ENCODE data around the gene KRTAP22-2. TPM values are rescaled to one million over a fixed set of nuclear protein-coding genes. Genes with fewer than 3 reads are reported as not detected.

The KRTAP22-2 gene
- total RNA-seq, 4 donors from 2014 or later = not detected

- no peaks in the 10 kb centered on the region for H3K27me3 ChIP-seq
- peaks cover 0 to 8% (median 0%) of the 10 kb centered on the region in 4 donors for H3K9me3 ChIP-seq
- no peak overlapping the region for H3K27ac ChIP-seq
- DNase-seq (ENCODE audit: low spot score in 2 of 2) = peak in 1 of 2 donors; percentile 16
- H3K4me3 ChIP-seq = no peak overlapping the region
- H3K36me3 ChIP-seq = no peaks in the 10 kb centered on the region
- 65 to 77% methylated on average over 3 to 4 of the region's 4 CpGs for WGBS, 2 donors
- no peaks in the 10 kb centered on the region for H3K4me1 ChIP-seq
- no peak for TF ChIP-seq POLR2A (IDR thresholded peaks at IDR 0.05)
- TF ChIP-seq EP300 (IDR thresholded peaks at IDR 0.05) = no peak
- TF ChIP-seq, protein P1, sequence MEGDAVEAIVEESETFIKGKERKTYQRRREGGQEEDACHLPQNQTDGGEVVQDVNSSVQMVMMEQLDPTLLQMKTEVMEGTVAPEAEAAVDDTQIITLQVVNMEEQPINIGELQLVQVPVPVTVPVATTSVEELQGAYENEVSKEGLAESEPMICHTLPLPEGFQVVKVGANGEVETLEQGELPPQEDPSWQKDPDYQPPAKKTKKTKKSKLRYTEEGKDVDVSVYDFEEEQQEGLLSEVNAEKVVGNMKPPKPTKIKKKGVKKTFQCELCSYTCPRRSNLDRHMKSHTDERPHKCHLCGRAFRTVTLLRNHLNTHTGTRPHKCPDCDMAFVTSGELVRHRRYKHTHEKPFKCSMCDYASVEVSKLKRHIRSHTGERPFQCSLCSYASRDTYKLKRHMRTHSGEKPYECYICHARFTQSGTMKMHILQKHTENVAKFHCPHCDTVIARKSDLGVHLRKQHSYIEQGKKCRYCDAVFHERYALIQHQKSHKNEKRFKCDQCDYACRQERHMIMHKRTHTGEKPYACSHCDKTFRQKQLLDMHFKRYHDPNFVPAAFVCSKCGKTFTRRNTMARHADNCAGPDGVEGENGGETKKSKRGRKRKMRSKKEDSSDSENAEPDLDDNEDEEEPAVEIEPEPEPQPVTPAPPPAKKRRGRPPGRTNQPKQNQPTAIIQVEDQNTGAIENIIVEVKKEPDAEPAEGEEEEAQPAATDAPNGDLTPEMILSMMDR (IDR thresholded peaks at IDR 0.05) = no peak
These were observed 35.4 kb upstream of the KRTAP22-2 start for GRCh38 chr21:30625449-30626165.

- no peak for TF ChIP-seq EP300 (IDR thresholded peaks at IDR 0.05)
- TF ChIP-seq, protein P1 (IDR thresholded peaks at IDR 0.05) = no peak
- TF ChIP-seq POLR2A (IDR thresholded peaks at IDR 0.05) = no peak
These were observed 33.2 kb upstream of the KRTAP22-2 start for GRCh38 chr21:30623362-30623761.

GRCh38 chr21:30620522-30620921 is 30.3 kb upstream of the KRTAP22-2 start, which contains the start of gene KRTAP20-4:
Gene KRTAP20-4, plus strand, starts transcription at chr21:30620627.
- Histone ChIP-seq H3K9me3 (peaks cover 0 to 7% (median 0%) of the 10 kb centered on the region in 4 donors), H3K36me3 (no peaks in the 10 kb centered on the region), H3K4me3 (no peak within 1 kb of the TSS), H3K4me1 (no peaks in the 10 kb centered on the region), H3K27ac (no peak within 1 kb of the TSS), H3K27me3 (no peaks in the 10 kb centered on the region)
- 79 to 83% methylated on average over 3 of the region's 3 CpGs for WGBS, 2 donors
- TF ChIP-seq EP300 (IDR thresholded peaks at IDR 0.05) (no peak), POLR2A (IDR thresholded peaks at IDR 0.05) (no peak)
- TF ChIP-seq, protein P1 (IDR thresholded peaks at IDR 0.05) = no peak
- no peak for DNase-seq (ENCODE audit: low spot score in 2 of 2)

More at GRCh38 chr21:30623362-30623761, 33.2 kb upstream of the KRTAP22-2 start:
- no peaks in the 10 kb centered on the region for H3K27me3 ChIP-seq
- DNase-seq (ENCODE audit: low spot score in 2 of 2) = no peak
- H3K27ac ChIP-seq = no peak overlapping the region
- H3K4me1 ChIP-seq = no peaks in the 10 kb centered on the region
- 91 to 92% methylated on average over 3 of the region's 3 CpGs for WGBS, 2 donors
- H3K4me3 ChIP-seq = no peak overlapping the region
- no peaks in the 10 kb centered on the region for H3K36me3 ChIP-seq
- H3K9me3 ChIP-seq = peaks cover 0 to 8% (median 0%) of the 10 kb centered on the region in 4 donors

DNA sequence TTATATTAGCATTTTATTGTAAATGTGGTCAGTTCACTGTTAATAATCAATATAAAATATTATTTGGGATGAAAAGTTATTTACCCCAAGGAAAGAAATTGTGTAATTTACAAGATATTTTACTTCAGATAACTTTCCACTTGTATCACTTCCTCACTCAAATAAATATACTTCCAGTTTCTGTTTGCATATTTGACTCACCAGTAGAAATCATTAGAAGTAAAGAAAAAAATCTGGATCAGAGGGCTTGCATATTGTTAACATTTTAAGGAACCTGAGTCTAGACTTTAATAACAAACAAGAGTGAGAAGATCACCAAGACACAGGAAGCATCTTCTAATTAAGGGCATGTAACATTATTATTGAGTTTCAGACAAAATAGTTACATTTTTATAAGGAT is 29.9 kb upstream of the KRTAP22-2 start:
- DNase-seq (ENCODE audit: low spot score in 2 of 2) = no peak
- H3K27ac ChIP-seq = no peak overlapping the region
- TF ChIP-seq EP300 (IDR thresholded peaks at IDR 0.05) = no peak
- TF ChIP-seq, protein P1 (IDR thresholded peaks at IDR 0.05) = no peak
- H3K4me3 ChIP-seq = no peak overlapping the region
- no peaks in the 10 kb centered on the region for H3K4me1 ChIP-seq
- H3K27me3 ChIP-seq = no peaks in the 10 kb centered on the region
- H3K36me3 ChIP-seq = no peaks in the 10 kb centered on the region
- H3K9me3 ChIP-seq = peaks cover 0 to 3% (median 0%) of the 10 kb centered on the region in 4 donors

DNA sequence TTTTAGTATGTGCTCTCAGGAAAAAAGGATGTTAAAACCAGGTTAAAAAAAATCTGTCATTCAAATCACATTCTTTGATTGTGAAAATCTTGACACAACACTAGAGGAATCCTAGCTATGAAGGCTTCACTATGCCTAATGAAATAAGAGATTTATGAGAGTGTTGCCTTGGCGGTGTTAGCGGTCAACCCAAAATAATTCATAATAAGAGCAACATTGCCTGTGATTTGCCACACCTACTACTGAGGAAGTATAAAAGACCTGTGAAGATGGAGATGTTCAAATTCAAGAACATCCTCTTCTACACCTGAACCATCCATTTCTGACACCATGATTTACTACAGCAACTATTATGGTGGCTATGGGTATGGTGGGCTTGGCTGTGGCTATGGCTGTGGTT is 25.9 kb upstream of the KRTAP22-2 start, which contains the start of gene KRTAP20-1:
Gene KRTAP20-1, plus strand, starts transcription at position 301 of the 400 bp plus-strand sequence. Its CDS starts 30 bp downstream, at position 331.
- H3K27ac ChIP-seq = no peak within 1 kb of the TSS
- no peak within 1 kb of the TSS for H3K4me3 ChIP-seq
- 88 to 92% methylated on average over 2 of the region's 2 CpGs for WGBS, 2 donors
- no peaks in the 10 kb centered on the region for H3K4me1 ChIP-seq
- H3K27me3 ChIP-seq = no peaks in the 10 kb centered on the region
- TF ChIP-seq EP300 (IDR thresholded peaks at IDR 0.05) (no peak), POLR2A (IDR thresholded peaks at IDR 0.05) (no peak)
- TF ChIP-seq, protein P1 (IDR thresholded peaks at IDR 0.05) = no peak
- no peaks in the 10 kb centered on the region for H3K36me3 ChIP-seq
- peaks cover 0 to under 1% (median 0%) of the 10 kb centered on the region in 4 donors for H3K9me3 ChIP-seq
- no peak for DNase-seq (ENCODE audit: low spot score in 2 of 2)
